ENCODE measurements around the gene MPPED2.

GRCh38 chr11:30513087-30513486, 73.1 kb downstream of the MPPED2 start:
- TF ChIP-seq CTCF (IDR thresholded peaks at IDR 0.05; ENCODE audit: insufficient read depth, low read depth, low read length), result no peak
- TF ChIP-seq EZH2 (IDR thresholded peaks at IDR 0.05; ENCODE audit: insufficient read depth, low read length), result no peak
